ENCODE measurements around the gene MAP2K1. TPM values are rescaled to one million over a fixed set of nuclear protein-coding genes. Genes with fewer than 3 reads are reported as not detected.
A peak's percentile ranks its signal among the peaks of the same experiment; 100 is the strongest.
"Not testable (repeated sequence)": the region's sequence is repeated elsewhere in the genome, so short reads cannot be mapped to it uniquely, and the experiment has no call there.

The MAP2K1 gene
- total RNA-seq, 1 experiment from 2014 or later: 68.4 TPM

- no peak for DNase-seq (ENCODE audit: low read depth)
Measured at GRCh38 chr15:66474963-66475362, 88.3 kb downstream of the MAP2K1 start.

GRCh38 chr15:66476535-66476934 is 89.8 kb downstream of the MAP2K1 start:
- no peak for DNase-seq (ENCODE audit: low read depth)

- no peak for DNase-seq (ENCODE audit: low read depth)
Measured at GRCh38 chr15:66477011-66477410, 90.3 kb downstream of the MAP2K1 start.

GRCh38 chr15:66480267-66480666 is 93.6 kb downstream of the MAP2K1 start:
- no peak for DNase-seq (ENCODE audit: low read depth)

GRCh38 chr15:66481107-66481856 is 94.6 kb downstream of the MAP2K1 start:
- no peak for DNase-seq (ENCODE audit: low read depth)

GRCh38 chr15:66482539-66482938 is 95.8 kb downstream of the MAP2K1 start:
- no peak for DNase-seq (ENCODE audit: low read depth)

- DNase-seq (ENCODE audit: low read depth): peak; percentile 88
Measured at GRCh38 chr15:66483131-66483566, 96.4 kb downstream of the MAP2K1 start.

- DNase-seq (ENCODE audit: low read depth): no peak
Measured at GRCh38 chr15:66484539-66485112, 97.9 kb downstream of the MAP2K1 start.

- DNase-seq (ENCODE audit: low read depth): no peak
Measured at GRCh38 chr15:66486887-66487286, 100.2 kb downstream of the MAP2K1 start.

GRCh38 chr15:66488525-66488924 is 101.8 kb downstream of the MAP2K1 start:
- no peak for DNase-seq (ENCODE audit: low read depth)

GRCh38 chr15:66489179-66489791 is 102.6 kb downstream of the MAP2K1 start:
- no peak for DNase-seq (ENCODE audit: low read depth)

- DNase-seq (ENCODE audit: low read depth): no peak
Measured at GRCh38 chr15:66491846-66492245, 105.1 kb downstream of the MAP2K1 start.

- no peak for DNase-seq (ENCODE audit: low read depth)
Measured at GRCh38 chr15:66494262-66494661, 107.5 kb downstream of the MAP2K1 start.

- DNase-seq (ENCODE audit: low read depth): no peak
Measured at GRCh38 chr15:66496951-66497501, 110.3 kb downstream of the MAP2K1 start.

- peak; percentile 90 for DNase-seq (ENCODE audit: low read depth)
Measured at GRCh38 chr15:66497502-66498455, 111.1 kb downstream of the MAP2K1 start, which contains the start of gene SNAPC5. TSS of gene SNAPC5 (minus strand) at chr15:66497762. CDS start at chr15:66497731, 31 bp downstream.

GRCh38 chr15:66498501-66499386 is 112.0 kb downstream of the MAP2K1 start:
- DNase-seq (ENCODE audit: low read depth): peak; percentile 40

- not testable (repeated sequence) for DNase-seq (ENCODE audit: low read depth)
Measured at GRCh38 chr15:66500346-66500745, 113.6 kb downstream of the MAP2K1 start.

- DNase-seq (ENCODE audit: low read depth): no peak
Measured at GRCh38 chr15:66502491-66502890, 115.8 kb downstream of the MAP2K1 start.

GRCh38 chr15:66503041-66503648 is 116.4 kb downstream of the MAP2K1 start:
- not testable (repeated sequence) for DNase-seq (ENCODE audit: low read depth)

Data from LHCN-M2 (cell line).